Stimulated activated CD4-positive, alpha-beta T cell treated with anti-CD3 and anti-CD28 coated beads, TNF-alpha, amount 100 ng/mL, for 48 hours (primary cell): ENCODE measurements around the gene GRK5.
A peak's percentile ranks its signal among the peaks of the same experiment; 100 is the strongest.

Experiments
- DNase-seq, 3 donors: peaks; one replicate each; pipeline ENCODE4 v3.0.0-alpha.2; 2020; ENCODE audit warnings: low read depth in 3 of 3

Gene GRK5

GRCh38 chr10:119478111-119478802, 270.9 kb downstream of the GRK5 start:
- DNase-seq: no peak

- DNase-seq: no peak
Observed at GRCh38 chr10:119478811-119479341, 271.5 kb downstream of the GRK5 start.

DNA sequence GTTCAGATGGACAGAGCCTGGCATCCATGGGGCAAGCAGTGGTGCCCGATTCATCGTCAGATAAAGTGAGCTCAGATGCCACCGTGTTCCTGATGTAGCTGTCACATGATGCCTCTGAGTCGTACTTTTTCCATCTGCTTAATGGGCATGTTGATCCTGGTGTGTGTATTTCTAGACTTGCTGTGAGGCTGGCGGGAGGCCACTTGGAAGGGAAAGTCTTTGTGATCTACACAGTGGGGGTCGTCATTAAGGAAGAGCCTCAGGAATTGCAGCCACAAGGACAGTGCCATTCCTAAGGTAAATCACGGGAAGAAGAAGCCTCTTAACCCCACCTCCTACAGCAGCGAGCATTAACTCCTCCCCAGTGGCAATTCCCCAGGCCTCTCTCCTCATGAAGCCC, 272.2 kb downstream of the GRK5 start:
- no peak for DNase-seq

- DNase-seq: no peak
Observed at GRCh38 chr10:119480667-119481066, 273.3 kb downstream of the GRK5 start.

- no peak for DNase-seq
Observed at GRCh38 chr10:119481781-119482426, 274.5 kb downstream of the GRK5 start.

- DNase-seq: no peak
Observed at GRCh38 chr10:119483001-119483400, 275.6 kb downstream of the GRK5 start.

DNA sequence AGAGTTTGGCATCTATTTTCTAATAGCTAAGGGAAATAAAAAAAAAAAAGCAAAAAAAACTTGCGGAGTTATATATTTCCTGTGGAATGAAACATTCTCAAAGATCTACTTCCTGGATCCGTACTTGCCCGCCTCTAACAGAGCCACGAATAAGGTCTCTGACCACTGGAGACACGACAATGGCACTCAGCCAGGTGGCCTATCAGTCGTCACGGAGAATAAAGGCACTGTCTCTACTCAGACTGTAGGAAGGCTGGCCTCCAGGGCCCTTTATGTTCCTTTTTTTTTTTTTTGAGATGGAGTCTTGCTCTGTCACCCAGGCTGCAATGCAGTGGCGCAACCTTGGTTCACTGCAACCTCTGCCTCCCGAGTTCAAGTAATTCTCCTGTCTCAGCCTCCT, 276.5 kb downstream of the GRK5 start:
- no peak for DNase-seq

GRCh38 chr10:119488675-119489074, 281.3 kb downstream of the GRK5 start:
- no peak for DNase-seq

GRCh38 chr10:119489991-119490326, 282.6 kb downstream of the GRK5 start:
- no peak for DNase-seq

- DNase-seq: no peak
Observed at GRCh38 chr10:119491966-119492757, 284.8 kb downstream of the GRK5 start.

GRCh38 chr10:119493155-119493554, 285.8 kb downstream of the GRK5 start:
- no peak for DNase-seq

- DNase-seq: no peak
Observed at GRCh38 chr10:119494236-119495020, 287.1 kb downstream of the GRK5 start.

DNA sequence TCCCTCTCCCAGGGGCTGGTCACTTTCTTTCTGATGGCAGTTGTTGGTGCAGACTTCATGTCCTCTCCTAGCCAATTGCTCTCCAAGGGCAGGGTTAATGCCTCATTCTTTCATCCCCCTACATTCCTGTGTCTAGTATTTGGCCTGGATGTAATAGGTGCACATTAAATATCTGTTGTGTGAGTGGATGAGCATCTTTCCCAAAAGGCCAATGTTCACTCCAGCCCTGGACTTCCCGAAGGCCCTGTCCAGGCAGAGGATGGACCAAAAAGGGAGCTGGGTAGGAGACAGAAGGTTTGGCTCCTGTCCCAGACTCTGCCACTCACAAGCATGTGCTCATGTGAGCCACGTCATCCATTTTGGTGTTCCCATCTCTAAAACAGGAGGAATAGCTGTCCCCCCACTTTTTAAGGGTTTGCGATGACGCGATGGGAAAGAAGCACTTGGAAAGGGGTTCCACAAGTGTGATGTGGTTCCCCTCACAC, 287.7 kb downstream of the GRK5 start:
- no peak for DNase-seq

- no peak for DNase-seq
Observed at GRCh38 chr10:119495545-119495944, 288.2 kb downstream of the GRK5 start.

GRCh38 chr10:119496273-119496672, 288.9 kb downstream of the GRK5 start:
- DNase-seq: peak; percentile 55 to 76 (median 55)

DNA sequence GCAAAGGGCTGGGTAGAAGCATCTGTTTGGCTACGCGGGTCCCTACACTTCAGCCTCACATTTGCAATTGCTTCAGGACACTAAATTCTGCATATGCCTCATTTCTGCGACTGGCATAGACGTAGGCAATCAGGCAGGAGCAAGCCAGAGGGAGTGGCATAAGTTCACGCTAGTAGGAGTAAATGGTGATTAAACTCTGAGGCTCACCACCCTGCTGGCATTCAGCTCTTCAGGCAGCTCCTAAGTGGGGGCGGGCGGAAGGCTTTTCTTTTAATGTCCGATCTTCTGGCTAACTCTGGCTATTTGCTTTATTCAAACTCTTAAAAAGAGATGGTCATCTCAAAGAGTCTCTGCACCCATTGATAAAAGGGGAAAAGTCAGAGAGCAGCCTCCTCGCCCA, 289.9 kb downstream of the GRK5 start:
- DNase-seq: no peak

DNA sequence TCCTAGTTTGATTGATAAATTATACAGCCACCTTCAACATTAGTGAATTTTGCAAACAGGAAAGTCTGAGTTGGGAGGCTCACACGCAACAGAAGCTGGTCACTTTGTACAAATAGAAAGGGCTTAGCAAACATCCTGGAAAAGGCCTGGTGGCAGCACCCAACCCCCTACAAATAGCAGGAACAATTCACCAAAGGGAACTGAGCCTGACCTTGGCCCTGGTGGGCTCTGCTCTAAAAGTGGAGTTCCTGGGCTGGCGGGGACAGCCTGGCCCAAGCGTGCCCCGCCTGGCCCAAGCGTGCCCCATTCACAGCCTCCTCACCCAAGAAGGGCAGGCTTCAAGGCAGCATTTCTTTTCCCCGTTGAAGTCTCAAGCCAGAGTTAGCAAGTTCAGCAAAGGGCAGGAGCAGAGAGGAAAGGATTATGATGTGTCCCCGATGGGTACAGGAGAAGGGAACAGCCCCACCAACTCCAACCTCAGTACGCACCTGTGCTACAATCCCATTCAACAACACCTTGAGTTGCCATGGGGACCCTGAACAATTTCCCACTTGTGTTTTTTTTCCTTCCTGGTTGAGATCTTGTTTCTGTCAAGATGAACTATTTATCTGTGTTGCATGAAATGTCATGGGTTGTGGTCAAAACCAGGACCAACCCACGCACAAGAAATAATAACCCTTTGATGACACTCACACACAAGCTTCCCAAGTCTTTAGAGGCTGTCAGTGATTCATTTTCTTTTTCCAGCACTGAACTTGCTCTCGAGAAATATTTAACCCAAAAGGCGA, 291.7 kb downstream of the GRK5 start:
- DNase-seq: no peak

- no peak for DNase-seq
Observed at GRCh38 chr10:119499677-119500002, 292.3 kb downstream of the GRK5 start.

DNA sequence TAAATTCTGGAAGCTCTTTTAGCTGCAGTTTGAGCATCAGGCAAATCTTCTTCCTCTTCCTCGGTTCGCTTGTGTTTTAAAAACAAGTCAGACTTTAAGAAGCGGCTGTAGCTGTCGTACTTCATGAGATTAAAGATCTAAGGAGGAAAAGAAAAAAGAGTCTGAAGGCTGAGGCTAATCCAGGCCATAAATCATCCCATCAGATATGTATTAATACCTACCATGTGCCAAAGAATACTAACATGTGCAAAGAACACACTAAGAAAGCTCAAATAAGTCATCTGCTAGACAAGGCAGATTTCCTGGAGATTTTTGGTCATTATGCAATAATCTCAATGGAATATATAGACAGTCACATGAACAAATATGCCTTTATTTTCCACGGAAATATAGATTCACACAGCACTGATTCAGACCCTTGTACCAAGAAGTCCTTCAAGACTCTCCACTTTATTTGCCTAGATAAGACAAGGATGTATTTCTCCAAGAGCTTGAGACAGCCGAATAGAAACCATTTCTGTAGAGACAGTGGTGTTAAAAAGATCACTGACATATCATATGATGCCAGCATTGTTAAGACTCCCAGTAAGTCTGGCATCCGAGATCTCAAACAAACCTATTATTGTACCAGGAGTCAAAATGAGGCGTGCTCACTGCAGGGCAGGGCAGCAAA, 292.9 kb downstream of the GRK5 start:
- DNase-seq: no peak

DNA sequence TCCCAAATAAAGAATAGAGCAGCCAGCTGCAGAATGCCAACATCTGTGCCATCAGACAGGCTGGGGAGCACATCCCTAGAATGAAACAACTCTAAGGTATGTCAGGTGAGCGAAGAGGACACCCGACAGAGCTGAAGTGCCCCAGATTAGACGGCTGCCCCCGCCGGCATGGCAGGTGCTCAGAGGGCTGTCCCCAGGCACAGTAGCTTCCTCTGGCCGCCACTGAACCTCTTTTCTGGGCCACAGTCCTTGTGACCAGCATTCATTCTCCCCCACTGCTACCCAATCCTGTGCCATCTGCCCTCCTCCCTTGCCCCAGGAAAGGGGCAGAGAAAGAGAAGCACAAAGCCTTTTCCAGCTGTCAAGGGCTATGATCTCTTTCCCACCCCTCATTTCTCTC, 293.4 kb downstream of the GRK5 start:
- no peak for DNase-seq

DNA sequence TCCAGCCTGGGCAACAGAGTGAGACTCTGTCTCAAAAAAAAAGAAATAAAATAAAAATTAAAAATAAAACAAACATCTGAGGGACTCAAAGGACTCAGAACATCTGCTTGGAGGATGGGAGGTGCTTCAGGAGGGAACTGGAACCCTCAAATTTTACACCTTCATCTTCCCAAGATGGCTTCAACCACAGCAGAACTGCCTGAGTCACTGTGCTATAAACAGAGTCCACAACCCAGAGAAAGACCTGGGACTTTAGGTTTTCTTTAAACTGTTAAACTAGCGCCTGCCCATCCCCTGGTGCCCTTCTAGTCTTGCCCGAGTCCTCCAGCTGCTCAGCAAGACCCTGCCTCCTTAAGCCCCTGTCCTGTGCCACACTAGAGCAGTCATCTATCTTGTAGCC, 294.3 kb downstream of the GRK5 start:
- DNase-seq: no peak
